Astrocyte (in vitro differentiated cells and primary cell): Measurements from ENCODE around the gene VMA21. TPM values are rescaled to one million over a fixed set of nuclear protein-coding genes. Genes with fewer than 3 reads are reported as not detected.

Experiments
- DNase-seq: peaks from one replicate; pipeline ENCODE4 v3.0.0-alpha.2; 2010; ENCODE audit warnings: low read depth
- FAIRE-seq: peaks from 2 replicates; lab custom pipeline; 2011; peaks lifted over from hg19 to GRCh38; lab: Jason Lieb, UNC
- H2AFZ ChIP-seq: 2 replicates; pipeline ENCODE4 v1.6.0; 2012; ENCODE audit warnings: low read depth, low read length, inconsistent platforms
- H3K27ac ChIP-seq: 2 replicates; pipeline ENCODE4 v1.5.1; 2011; ENCODE audit warnings: low read depth, low read length, inconsistent platforms
- H3K27me3 ChIP-seq: 2 replicates; pipeline ENCODE4 v1.6.0; 2011; ENCODE audit warnings: low read length, inconsistent platforms; ENCODE audit not compliant: insufficient read depth
- H3K36me3 ChIP-seq: 2 replicates; pipeline ENCODE4 v1.5.1; 2011; ENCODE audit warnings: low read length, inconsistent platforms; ENCODE audit not compliant: insufficient read depth
- H3K4me1 ChIP-seq: 2 replicates; pipeline ENCODE4 v1.5.1; 2011; ENCODE audit warnings: low read length, inconsistent platforms; ENCODE audit not compliant: insufficient read depth
- H3K4me2 ChIP-seq: 2 replicates; pipeline ENCODE4 v1.6.0; 2012; ENCODE audit warnings: low read length, inconsistent platforms
- H3K4me3 ChIP-seq: 2 replicates; pipeline ENCODE4 v1.5.1; 2011; ENCODE audit warnings: low read depth, mild to moderate bottlenecking, low read length, inconsistent platforms; ENCODE audit not compliant: insufficient read depth
- H3K79me2 ChIP-seq: 2 replicates; pipeline ENCODE4 v1.6.0; 2012; ENCODE audit warnings: mild to moderate bottlenecking, low read length, inconsistent platforms; ENCODE audit not compliant: insufficient read depth
- H3K9ac ChIP-seq: 2 replicates; pipeline ENCODE4 v1.6.0; 2012; ENCODE audit warnings: mild to moderate bottlenecking, low read length, inconsistent platforms
- H3K9me3 ChIP-seq: 2 replicates; pipeline ENCODE4 v1.5.1; 2012; ENCODE audit warnings: low read depth, mild to moderate bottlenecking, low read length, inconsistent platforms; ENCODE audit not compliant: insufficient read depth
- H4K20me1 ChIP-seq: 2 replicates; pipeline ENCODE4 v1.6.0; 2012; ENCODE audit warnings: low read length, inconsistent platforms; ENCODE audit not compliant: insufficient read depth
- H3K27ac Mint-ChIP-seq: one replicate; pipeline ENCODE4 v1.8.0; 2021; ENCODE audit warnings: mild to moderate bottlenecking, mixed read lengths; ENCODE audit not compliant: unreplicated experiment
- H3K27me3 Mint-ChIP-seq: one replicate; pipeline ENCODE4 v1.8.0; 2021; ENCODE audit warnings: low read depth, mixed read lengths; ENCODE audit not compliant: unreplicated experiment
- H3K36me3 Mint-ChIP-seq: one replicate; pipeline ENCODE4 v1.8.0; 2021; ENCODE audit warnings: low read depth, mixed read lengths; ENCODE audit not compliant: unreplicated experiment
- H3K4me1 Mint-ChIP-seq: one replicate; pipeline ENCODE4 v1.8.0; 2021; ENCODE audit warnings: low read depth, mixed read lengths; ENCODE audit not compliant: unreplicated experiment
- H3K4me3 Mint-ChIP-seq: one replicate; pipeline ENCODE4 v1.8.0; 2021; ENCODE audit warnings: mild to moderate bottlenecking, moderate library complexity, mixed read lengths; ENCODE audit not compliant: unreplicated experiment
- H3K9me3 Mint-ChIP-seq: one replicate; pipeline ENCODE4 v1.8.0; 2021; ENCODE audit warnings: mild to moderate bottlenecking, mixed read lengths; ENCODE audit not compliant: unreplicated experiment
- EZH2 ChIP-seq: IDR thresholded peaks from 2 replicates; pipeline ENCODE4 v1.6.1; 2012; ENCODE audit warnings: mild to moderate bottlenecking, low read length, inconsistent platforms; ENCODE audit not compliant: insufficient read depth
- total RNA-seq: library from RNA; stranded (reverse); gene quantifications from 2 replicates; pipeline ENCODE4 v1.2.1, GENCODE V29; 2021
- TF ChIP-seq, protein P1 (sequence below): IDR thresholded peaks from 2 replicates; pipeline ENCODE4 v1.5.1; 2011; ENCODE audit warnings: low read depth, mild to moderate bottlenecking, inconsistent platforms, low read length, moderate library complexity; ENCODE audit not compliant: insufficient read depth

VMA21 gene
- total RNA-seq, 1 donor from 2014 or later, result 41.6 TPM

DNA sequence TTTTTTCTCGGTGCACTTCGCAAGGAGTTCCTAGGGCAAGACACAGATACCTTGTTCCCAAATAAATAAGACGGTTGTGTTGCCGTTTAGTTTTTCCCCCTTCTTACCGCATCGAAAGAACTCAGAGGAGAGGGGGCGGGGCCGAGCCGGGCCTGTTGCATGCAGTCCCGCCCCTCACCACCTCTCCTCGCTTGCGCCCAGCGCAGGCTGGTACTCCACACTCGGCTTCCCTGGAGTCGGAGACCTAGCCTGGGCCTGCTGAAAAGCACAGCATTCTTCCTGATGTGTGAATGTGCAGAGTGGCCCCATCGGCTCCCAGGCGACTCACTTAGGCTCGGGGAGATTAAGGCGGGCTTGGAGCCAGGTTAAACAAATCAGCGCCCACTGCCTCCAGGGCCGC is 26.1 kb upstream of the VMA21 start:
- no peaks in the 10 kb centered on the region for H3K27me3 ChIP-seq
- Mint-ChIP-seq H3K9me3 (peaks cover 2% of the 10 kb centered on the region), H3K27me3 (peaks cover 4% of the 10 kb centered on the region), H3K4me1 (no peaks in the 10 kb centered on the region), H3K27ac (no peak overlapping the region), H3K4me3 (no peak overlapping the region), H3K36me3 (no peaks in the 10 kb centered on the region)
- no peak overlapping the region for H3K4me3 ChIP-seq
- no peaks in the 10 kb centered on the region for H3K9me3 ChIP-seq
- H2AFZ ChIP-seq, result no peak overlapping the region
- DNase-seq (no peak), FAIRE-seq (no peak)
- no peak overlapping the region for H3K4me2 ChIP-seq
- no peaks in the 10 kb centered on the region for H3K79me2 ChIP-seq
- no peaks in the 10 kb centered on the region for H3K36me3 ChIP-seq
- TF ChIP-seq EZH2, result no peak
- TF ChIP-seq, protein P1, sequence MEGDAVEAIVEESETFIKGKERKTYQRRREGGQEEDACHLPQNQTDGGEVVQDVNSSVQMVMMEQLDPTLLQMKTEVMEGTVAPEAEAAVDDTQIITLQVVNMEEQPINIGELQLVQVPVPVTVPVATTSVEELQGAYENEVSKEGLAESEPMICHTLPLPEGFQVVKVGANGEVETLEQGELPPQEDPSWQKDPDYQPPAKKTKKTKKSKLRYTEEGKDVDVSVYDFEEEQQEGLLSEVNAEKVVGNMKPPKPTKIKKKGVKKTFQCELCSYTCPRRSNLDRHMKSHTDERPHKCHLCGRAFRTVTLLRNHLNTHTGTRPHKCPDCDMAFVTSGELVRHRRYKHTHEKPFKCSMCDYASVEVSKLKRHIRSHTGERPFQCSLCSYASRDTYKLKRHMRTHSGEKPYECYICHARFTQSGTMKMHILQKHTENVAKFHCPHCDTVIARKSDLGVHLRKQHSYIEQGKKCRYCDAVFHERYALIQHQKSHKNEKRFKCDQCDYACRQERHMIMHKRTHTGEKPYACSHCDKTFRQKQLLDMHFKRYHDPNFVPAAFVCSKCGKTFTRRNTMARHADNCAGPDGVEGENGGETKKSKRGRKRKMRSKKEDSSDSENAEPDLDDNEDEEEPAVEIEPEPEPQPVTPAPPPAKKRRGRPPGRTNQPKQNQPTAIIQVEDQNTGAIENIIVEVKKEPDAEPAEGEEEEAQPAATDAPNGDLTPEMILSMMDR, result no peak
- no peaks in the 10 kb centered on the region for H4K20me1 ChIP-seq
- no peak overlapping the region for H3K9ac ChIP-seq
- H3K4me1 ChIP-seq, result no peaks in the 10 kb centered on the region
- H3K27ac ChIP-seq, result no peak overlapping the region

DNA sequence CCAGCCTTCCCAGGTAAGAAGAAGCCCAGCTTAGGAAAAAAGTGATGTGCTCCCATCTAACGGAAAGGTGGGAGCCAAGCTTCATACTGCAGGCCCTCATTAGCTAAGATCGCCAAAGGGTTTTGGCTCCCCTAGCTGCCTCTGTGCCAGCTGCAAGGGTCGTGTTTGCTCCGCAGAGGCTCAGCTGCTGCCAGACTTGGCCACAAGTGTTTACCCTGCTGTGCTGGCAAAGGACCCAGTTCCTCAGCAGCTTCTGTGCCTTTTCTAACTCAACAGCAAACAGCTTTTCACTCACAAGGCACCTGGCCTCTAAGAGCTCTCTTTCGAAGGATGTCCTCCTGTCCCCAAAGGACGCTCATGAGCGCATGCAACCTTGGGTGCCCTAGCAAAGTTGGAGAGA is 12.2 kb upstream of the VMA21 start:
- H3K27me3 Mint-ChIP-seq, result peaks cover 10% of the 10 kb centered on the region
- H3K27ac Mint-ChIP-seq, result no peak overlapping the region
- no peak overlapping the region for H2AFZ ChIP-seq
- H3K4me2 ChIP-seq, result no peak overlapping the region
- H3K27me3 ChIP-seq, result no peaks in the 10 kb centered on the region
- TF ChIP-seq, protein P1, result no peak
- TF ChIP-seq EZH2, result no peak
- FAIRE-seq (no peak), DNase-seq (no peak)
- no peaks in the 10 kb centered on the region for H4K20me1 ChIP-seq
- no peaks in the 10 kb centered on the region for H3K4me1 ChIP-seq
- no peaks in the 10 kb centered on the region for H3K9me3 ChIP-seq
- no peak overlapping the region for H3K9ac ChIP-seq
- no peaks in the 10 kb centered on the region for H3K4me1 Mint-ChIP-seq
- H3K36me3 ChIP-seq, result no peaks in the 10 kb centered on the region
- no peaks in the 10 kb centered on the region for H3K9me3 Mint-ChIP-seq
- no peaks in the 10 kb centered on the region for H3K36me3 Mint-ChIP-seq
- H3K27ac ChIP-seq, result no peak overlapping the region
- no peak overlapping the region for H3K4me3 ChIP-seq
- H3K79me2 ChIP-seq, result no peaks in the 10 kb centered on the region
- no peak overlapping the region for H3K4me3 Mint-ChIP-seq

DNA sequence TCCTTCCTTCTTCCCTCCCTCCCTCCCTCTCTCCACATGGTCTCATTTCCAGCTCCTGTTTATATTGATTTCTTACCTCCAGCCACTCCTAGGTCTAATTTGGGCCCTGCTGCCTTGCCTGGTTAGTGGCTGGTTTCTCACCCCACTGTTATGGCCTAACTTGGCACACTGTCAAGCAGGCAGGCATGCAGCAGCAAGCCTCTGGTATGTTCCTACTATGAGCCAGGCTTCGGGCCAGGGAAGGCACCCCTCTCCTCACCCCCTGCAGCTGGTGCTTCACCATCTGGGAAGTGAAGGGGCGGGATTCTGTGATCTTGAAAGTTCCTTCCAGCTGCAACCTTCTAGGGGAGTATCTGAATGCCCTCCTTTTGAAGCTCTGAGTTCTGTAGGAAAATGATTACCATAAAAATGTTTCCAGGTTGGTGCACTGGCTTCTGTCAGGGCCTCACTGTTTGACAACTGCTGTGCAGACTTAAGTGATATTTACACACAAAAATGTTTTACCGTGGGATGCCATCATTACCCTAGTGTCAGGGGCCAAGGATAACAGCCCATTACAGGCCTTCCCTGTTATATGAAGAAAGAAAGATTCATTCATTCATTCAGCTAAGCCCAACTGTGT is 10.1 kb upstream of the VMA21 start:
- Mint-ChIP-seq H3K4me3 (no peak overlapping the region), H3K9me3 (no peaks in the 10 kb centered on the region), H3K4me1 (no peaks in the 10 kb centered on the region), H3K27me3 (peaks cover 10% of the 10 kb centered on the region), H3K27ac (no peak overlapping the region), H3K36me3 (no peaks in the 10 kb centered on the region)
- DNase-seq (no peak), FAIRE-seq (no peak)
- Histone ChIP-seq H3K9me3 (no peaks in the 10 kb centered on the region), H3K36me3 (no peaks in the 10 kb centered on the region), H3K4me1 (no peaks in the 10 kb centered on the region), H4K20me1 (no peaks in the 10 kb centered on the region), H2AFZ (no peak overlapping the region), H3K27me3 (no peaks in the 10 kb centered on the region), H3K4me3 (no peak overlapping the region), H3K4me2 (no peak overlapping the region), H3K79me2 (no peaks in the 10 kb centered on the region), H3K27ac (no peak overlapping the region), H3K9ac (no peak overlapping the region)
- TF ChIP-seq, protein P1, result no peak
